ENCODE measurements around the gene SLC12A5.

- TF ChIP-seq CTCF (conservative IDR thresholded peaks at IDR 0.05) (no peak), ZFX (IDR thresholded peaks at IDR 0.05) (no peak)
Observed at GRCh38 chr20:46049190-46049589, 20.2 kb downstream of the SLC12A5 start.

All from C4-2B (cell line).